HG02870 (cell line): ENCODE data around the gene AIG1.
A peak's percentile ranks its signal among the peaks of the same experiment; 100 is the strongest.
"Not testable (repeated sequence)": the region's sequence is repeated elsewhere in the genome, so short reads cannot be mapped to it uniquely, and the experiment has no call there.

Experiments
- ATAC-seq: cut with Tn5 transposase; IDR thresholded peaks from one replicate; pipeline ENCODE4 v1.9.1; 2021; ENCODE audit warnings: mild to moderate bottlenecking, moderate library complexity; ENCODE audit not compliant: unreplicated experiment

AIG1 gene, protein sequence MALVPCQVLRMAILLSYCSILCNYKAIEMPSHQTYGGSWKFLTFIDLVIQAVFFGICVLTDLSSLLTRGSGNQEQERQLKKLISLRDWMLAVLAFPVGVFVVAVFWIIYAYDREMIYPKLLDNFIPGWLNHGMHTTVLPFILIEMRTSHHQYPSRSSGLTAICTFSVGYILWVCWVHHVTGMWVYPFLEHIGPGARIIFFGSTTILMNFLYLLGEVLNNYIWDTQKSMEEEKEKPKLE

DNA sequence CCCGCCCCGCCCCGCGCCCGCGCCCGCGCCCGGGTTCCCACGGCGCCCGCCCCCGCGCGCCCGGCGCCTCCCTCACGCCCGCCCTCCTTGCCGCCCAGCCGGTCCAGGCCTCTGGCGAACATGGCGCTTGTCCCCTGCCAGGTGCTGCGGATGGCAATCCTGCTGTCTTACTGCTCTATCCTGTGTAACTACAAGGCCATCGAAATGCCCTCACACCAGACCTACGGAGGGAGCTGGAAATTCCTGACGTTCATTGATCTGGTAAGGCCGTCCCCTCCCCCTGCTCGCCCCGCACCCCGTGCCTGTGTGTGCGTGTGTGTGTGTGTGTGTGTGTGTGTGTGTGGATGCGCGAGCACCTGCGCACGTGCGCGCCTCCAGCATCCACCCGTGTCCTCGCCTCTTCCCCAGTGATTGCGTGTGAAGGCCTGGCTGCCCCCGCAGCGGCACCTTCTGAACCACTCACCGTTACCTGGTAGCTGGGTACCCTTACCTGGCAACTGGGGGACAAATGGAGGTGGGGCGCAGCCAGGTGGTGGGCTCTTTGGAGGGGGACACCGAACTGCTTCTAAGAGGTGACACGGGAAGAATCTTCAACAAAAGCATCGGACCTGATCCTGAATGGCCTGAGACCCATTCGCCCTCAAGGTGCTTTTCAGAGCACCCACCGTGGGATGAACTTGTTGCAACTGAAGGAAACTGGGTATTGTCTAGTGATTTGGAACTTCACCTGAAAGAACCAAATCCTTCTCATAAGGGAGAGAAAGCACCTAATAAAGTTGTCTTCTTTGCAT is at the start of gene AIG1:
TSS of gene AIG1 (plus strand) at position 84 of the 791 bp plus-strand sequence. CDS start at position 121, 37 bp downstream.
- ATAC-seq = peak; percentile 62

DNA sequence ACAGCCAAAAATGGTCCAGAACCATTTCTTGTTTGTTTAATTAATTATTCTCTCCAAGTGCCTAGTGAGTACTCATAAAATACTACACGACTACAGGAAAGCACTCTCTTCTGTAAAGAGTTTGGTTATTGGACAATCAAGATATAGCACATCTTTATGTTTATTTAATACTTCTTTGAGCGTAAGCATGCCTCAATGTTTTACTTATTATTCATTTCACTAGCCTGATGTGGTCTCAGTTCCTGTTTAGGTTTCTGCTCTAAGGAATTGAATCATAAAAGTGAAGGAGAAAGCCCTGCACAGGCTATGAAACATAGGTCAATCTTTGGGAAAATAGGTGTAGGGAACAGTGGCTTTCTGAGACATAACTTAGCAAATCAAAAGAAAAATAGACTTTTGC is 45.9 kb upstream of the AIG1 start:
- no peak for ATAC-seq

DNA sequence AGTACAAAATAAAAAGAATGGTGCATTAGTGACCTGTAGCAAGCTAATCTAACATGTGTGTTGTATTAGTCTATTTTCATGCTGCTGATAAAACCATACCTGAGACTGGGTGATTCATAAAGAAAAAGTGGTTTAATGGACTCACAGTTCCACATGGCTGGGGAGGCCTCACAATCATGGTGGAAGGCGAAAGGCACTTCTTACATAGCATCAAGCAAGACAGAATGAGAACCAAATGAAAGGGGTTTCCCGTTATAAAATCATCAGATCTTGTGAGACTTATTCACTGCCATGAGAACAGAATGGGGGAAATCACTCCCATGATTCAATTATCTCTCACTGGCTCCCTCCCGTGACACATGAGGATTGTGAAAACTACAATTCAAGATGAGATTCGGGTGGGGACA is 45.4 kb upstream of the AIG1 start:
- ATAC-seq = no peak

DNA sequence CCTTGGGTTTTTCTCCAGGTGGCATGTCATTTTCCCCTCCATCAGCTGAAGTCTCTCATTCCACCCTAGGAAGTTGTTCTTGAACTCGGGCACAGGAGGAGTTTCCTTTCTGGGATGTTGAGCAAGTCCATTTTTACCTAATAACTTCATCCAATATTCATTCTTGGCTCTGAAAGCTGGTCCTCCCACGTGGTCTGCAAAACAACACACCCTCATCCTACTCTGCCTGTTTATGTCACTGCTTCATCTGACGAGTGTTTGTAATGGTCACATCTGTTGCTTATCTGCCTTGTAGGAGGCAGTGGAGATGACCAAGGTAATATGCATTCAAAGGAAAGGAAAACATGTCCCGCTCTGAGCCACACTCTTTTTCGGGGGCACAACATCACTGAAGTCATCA is 41.7 kb upstream of the AIG1 start:
- ATAC-seq = no peak

DNA sequence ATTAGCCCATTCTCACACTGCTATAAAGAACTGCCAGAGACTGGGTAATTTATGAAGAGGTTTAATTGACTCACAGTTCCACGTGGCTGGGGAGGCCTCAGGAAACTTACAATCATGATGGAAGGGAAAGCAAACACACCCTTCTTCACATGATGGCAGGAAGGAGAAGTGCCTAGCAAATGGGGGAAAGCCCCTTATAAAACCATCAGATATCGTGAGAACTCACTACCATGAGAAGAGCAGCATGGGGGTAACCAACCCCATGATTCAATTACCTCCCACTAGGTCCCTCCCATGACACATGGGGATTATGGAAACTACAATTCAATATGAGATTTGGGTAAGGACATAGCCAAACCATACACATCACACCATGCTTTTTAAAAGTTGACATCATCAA is 39.8 kb upstream of the AIG1 start:
- not testable (repeated sequence) for ATAC-seq

DNA sequence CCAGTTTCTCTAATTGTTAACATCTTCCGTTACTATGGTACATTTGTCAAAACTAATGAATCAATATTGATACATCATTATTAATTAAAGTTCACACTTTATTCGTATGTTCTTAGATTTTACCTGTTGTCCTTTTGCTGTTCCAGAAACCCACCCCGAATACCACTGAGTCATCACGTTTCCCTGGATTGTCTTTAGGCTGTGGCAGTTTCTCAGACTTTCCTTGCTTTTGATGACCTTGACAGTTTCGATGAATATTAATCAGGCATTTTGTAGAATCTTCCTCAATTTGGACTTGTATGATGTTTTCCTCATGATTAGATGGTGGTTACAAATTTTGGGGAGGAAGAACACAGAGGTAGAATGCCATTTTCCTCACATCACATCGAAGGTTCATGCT is 39.1 kb upstream of the AIG1 start:
- no peak for ATAC-seq

DNA sequence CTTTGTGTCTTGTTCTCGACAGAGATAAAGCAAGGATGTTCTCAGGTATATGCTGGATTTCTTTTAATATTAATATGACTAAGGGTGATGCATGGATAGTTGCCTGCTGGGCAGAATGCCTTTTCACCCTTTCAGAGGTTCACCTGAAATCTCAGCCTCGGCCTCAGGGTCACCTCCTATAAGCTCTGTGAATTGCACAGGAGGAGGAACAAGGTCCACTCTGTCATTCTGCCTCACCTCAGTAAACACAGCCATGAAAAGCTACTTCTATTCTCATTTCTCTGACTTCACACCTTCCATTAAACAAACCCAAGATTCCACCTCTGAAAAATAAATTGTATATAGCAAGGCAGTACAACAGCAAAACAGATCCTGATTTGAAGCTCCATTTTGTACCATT is 38.1 kb upstream of the AIG1 start:
- no peak for ATAC-seq

DNA sequence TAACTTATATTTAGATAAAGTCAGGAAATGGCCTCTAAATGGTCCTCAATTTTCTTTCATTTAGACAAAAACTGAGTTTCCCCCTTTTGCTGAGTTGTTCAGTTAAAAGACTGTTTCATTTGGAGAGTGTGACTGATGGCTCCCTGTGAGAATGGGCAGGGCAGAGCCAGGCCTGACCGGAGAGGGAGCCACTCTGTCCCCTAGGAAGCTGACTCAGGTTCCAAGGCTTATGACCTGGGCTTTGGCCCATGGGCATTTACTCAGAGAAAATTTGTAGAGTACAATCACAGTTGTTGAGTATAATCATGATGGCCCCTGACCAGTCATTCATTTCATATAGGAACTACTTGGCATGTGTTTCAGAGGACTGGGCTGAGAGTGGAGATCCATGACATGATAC is 37.0 kb upstream of the AIG1 start:
- no peak for ATAC-seq

DNA sequence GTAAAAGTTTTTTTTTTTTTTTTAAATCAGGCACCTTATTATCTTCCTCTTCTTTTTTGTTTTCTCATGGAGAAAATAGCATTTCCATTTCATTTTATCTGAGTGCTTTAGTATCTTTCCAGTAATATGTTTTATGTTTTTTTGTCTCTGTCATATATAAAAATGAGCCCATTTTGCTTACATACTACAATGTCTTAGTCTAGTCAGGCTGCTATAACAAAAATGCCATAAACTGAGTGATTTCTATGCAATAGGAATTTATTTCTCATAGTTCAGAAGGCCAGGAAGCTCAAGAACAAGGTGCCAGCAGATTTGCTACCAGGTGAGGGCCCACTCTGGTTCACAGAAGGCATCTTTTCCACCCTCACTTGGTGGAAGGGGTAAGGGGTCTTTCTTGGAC is 35.7 kb upstream of the AIG1 start:
- no peak for ATAC-seq

DNA sequence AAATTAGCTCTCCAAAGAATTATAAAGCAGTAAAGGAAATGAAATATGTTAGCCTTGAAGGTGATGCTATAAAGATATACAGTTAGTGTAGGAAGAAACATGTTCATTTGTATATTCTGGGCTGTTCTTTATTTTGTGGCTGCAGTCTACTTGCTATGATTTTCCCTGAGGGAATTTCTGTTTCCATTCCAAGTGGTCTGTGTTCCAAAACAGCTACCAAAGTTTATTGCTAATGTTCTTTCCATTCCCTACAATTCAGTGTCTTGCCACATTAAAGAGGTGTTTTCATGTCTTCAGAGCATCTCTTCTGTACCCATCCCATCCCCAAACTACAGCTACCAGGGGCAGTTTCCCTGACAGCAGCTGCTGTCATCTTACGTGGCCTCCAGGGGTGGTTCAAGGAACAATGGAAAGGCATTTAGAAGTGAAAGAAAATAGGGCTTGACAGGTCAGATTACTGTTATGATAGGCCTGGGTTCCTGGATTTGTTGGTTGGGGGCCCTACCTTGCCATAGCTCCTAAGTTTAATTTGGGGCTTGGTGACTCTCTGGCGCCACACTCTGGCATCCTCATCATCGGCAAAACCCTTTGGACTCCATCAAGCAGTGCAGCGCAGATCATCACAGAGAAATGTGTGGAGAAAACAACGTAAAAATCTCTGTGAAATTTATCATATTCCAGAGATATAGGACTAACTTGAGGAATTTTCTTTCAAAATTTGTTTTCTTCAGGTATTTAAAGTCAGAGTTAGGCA is 33.8 kb upstream of the AIG1 start:
- ATAC-seq = no peak

DNA sequence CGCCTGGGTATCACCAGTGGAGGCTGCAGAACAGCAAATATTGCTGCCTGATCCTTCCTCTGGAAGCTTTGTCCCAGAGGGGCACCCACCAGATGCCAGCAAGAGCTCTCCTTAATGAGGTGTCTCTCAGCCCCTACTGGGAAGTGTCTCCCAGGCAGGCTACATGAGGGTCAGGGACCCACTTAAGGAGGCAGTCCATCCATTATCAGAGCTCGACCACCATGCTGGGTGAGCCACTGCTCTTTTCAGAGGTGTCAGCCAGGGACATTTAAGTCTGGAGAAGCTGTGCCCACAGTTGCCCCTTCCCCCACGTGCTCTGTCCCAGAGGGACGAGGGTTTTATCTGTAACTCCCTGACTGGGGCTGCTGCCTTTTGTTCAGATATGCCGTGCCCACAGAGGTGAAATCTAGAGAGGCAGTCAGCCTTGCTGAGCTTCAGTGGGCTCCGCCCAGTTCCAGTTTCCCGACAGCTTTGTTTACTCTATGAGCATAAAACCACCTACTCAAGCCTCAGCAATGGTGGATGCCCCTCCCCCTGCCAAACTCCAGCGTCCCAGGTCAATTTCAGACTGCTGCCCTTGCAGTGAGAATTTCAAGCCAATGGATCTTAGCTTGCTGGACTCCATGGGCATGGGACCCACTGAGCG is 25.9 kb upstream of the AIG1 start:
- ATAC-seq = no peak

DNA sequence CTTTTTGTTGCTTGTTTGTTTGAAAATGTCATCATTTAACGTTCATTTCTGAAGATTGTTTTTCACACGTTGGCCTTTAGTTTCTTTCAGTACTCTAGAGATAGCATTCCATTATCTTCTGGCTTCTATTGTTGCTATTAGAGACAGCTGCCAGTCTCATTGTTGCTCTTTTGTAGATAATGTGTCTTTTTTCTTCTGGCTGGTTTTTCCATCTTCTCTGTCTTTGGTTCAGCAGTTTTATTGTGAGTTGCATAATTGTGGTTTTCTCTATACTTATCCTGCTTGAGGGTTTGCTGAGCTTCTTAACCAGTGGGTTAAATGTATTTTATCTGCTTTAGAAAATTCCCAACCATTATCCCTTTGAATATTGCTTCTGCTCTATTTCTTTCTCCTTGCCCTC is 23.2 kb upstream of the AIG1 start:
- ATAC-seq = no peak

DNA sequence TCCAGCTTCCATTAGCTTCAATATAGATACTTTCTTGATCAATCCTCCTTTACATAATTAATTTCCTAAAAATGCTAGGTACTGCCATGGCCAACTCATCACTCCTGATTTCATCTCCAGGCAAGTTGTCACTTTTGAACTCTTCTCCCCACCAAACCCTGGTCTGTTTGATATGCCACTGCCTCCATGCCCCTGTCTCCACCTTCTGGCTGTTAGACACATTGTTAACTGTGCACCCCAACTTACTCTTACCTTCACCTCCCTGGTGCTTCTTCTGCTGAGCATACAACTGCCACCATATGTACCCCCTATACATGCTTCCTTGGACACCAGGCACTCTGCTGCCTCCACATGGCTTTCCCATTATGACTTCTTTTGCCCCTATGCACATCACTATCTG is 21.9 kb upstream of the AIG1 start:
- ATAC-seq = no peak

DNA sequence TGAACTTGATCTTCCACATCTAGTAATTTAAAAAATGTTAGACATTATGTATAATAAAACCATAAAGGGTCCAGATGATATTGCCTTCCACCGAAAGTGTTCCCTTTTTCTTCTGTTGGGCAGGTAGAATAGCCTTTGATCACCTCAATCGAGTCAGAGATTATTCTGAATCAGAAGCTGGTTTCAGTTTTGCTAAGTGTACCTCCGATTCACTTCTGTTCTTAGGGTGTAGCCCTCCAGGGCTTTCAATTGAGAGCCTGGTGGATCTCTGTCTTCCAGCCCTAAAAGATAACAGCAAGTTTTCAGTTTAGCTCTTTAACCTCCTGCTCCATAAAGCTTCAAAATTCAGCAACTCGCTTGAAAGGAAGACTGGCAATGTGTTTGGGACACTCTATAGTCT is 21.1 kb upstream of the AIG1 start:
- peak; percentile 81 for ATAC-seq

DNA sequence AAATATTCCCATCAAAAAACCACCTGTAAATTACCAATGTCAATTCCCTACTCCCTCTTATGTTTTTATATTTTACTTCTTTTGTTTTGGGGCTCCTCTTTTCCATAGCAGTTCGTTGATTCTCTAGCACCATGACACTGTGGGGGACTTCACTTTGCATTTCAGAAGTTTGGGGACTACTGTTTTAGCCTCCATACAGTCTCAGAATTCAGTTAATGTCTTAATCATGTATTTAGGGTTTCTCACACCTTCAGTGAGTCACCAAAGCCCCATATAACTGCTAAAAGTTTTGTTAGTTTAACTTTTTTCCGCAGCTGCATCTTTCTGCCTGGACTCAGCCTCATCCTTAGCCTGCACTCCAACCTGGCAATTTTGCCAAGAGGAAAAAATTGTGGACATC is 20.7 kb upstream of the AIG1 start:
- no peak for ATAC-seq

DNA sequence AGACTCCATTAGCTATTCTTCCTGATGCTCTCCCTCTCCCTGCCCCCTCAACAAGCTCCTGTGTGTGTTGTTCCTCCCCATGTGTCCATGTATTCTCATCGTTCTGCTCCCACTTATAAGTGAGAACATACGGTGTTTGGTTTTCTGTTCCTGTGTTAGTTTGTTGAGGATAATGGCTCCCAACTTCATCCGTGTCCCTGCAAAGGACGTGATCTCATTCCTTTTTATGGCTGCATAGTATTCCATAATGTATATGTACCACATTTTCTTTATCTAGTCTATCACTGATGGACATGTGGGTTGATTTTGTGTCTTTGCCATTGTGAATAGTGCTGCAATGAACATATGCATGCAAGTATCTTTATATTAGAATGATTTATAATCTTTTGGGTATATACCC is 16.3 kb upstream of the AIG1 start:
- not testable (repeated sequence) for ATAC-seq

DNA sequence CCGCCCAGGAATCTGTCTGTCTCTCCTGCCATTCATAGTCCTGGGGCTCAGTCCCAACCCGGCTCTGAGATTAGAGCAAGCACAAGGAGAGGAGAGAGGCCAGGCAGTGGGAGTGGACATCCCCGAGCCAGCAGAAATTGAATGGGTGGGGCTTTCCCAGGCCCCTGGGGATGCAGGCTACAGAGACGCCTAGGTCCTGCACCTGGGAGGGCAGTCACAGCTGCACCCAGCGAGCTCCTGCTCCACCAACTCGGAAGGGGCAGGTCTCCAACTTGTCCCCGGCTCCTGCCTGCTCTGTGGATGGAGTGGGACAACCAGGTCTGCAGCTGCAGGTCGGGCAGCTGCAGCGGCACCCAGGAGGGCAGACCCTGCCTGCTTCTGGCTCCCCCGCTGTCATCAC is 11.1 kb upstream of the AIG1 start:
- ATAC-seq = no peak

DNA sequence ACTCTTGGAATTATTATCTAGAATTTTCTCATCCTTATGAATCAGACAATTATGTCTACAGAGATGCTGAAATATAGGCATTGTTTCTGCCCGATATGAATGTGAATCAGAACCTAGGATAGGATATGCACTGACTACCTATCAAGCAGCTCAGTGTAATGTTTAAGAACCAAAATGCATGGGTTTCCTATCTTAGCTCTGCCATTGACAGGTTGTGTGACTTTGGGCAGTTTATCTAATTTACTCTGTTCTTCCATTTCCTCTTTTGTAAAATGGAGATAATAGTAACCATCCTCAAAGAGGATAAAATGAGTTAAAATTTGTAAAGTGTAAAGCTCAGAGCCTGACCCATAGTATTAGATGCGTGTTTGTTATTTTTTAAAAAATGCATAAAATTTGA is 10.2 kb upstream of the AIG1 start:
- ATAC-seq = no peak

DNA sequence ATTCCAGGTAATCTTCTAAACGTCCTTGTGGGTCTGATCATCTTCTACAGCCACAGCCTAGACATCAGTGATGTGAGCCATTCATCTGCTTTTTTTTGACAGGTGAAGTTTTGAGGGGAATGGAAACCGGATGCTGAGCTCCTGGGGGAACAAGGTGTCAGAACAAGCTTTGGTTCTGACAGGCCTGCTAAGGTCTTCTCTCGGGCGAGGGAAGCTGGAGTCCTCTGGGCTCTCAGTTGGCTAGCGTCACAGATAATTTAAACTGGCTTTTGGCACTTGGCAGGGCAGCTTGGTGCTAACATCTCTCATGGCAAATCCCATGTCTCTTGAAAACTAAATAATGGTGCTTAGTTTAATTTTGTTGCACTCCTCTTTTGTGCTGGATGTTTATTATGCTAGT is 8.4 kb upstream of the AIG1 start:
- no peak for ATAC-seq

DNA sequence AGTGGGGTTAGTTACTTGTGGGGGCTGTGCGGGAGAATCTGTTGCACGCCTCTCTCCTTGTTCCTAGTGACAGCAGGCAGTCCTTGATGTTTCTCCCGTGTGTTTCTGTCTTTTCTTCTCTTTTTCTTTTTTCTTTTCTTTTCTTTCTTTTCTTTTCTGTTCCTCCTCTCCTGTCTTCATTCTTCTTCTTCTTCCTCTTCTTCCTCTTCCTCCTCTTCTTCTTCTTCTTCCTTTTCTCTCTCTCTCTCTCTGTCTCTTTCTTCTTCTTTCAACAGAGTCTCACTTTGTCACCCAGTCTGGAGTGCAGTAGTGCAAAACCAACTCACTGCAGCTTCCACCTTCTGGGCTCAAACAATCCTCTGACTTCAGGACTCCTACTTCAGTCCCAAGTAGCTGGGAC is 6.8 kb upstream of the AIG1 start:
- ATAC-seq = no peak

DNA sequence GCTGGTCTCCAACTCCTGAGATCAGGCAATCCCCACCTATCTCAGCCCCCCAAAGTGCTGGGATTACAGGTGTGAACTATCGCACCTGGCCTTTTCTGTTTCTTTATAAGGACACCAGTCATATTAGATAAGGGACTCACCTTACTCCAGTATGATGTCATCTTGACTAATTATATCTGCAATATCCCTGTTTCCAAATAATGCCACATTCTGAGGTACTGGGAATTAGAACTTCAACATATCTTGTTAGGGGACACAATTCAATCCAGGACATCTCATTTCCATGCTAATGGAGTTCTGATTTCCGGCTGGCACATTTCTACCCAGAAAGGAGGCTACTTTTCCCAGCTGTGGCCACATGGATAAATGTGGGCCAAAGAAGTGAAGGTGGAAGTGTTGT is 6.4 kb upstream of the AIG1 start:
- no peak for ATAC-seq
